ENCODE results near the gene CCNY. TPM values are rescaled to one million over a fixed set of nuclear protein-coding genes. Genes with fewer than 3 reads are reported as not detected.
A peak's percentile ranks its signal among the peaks of the same experiment; 100 is the strongest.

Gene CCNY
- total and polyA plus RNA-seq, 2 of the 13 experiments (the other 11 are each of a cell fraction or from before 2014, with no cell fraction given): 48.2 to 54.7 TPM

- TF ChIP-seq FUBP1 (CRISPR knock-in tag; IDR thresholded peaks at IDR 0.05; ENCODE audit: borderline replicate concordance) (no peak), ZC3H13 (CRISPR knock-in tag; IDR thresholded peaks at IDR 0.05) (no peak), HMG20A (CRISPR knock-in tag; IDR thresholded peaks at IDR 0.05; ENCODE audit: borderline replicate concordance) (peak; percentile 65; the same call in 1 of the 2 replicates), ZBTB43 (CRISPR knock-in tag; conservative IDR thresholded peaks at IDR 0.05) (peak; percentile 87), CHD4 (IDR thresholded peaks at IDR 0.05; ENCODE audit: borderline replicate concordance, low read length) (no peak), ZNF552 (CRISPR knock-in tag; IDR thresholded peaks at IDR 0.05; ENCODE audit: borderline replicate concordance) (no peak), MYPOP (CRISPR knock-in tag; IDR thresholded peaks at IDR 0.05) (no peak; the same call in 1 of the 2 replicates), ZNF331 (CRISPR knock-in tag; IDR thresholded peaks at IDR 0.05) (peak; percentile 60), SOX13 (IDR thresholded peaks at IDR 0.05) (no peak), SOX13 (CRISPR knock-in tag; conservative IDR thresholded peaks at IDR 0.05 in 1 of 2, IDR thresholded peaks at IDR 0.05 in 1 of 2) (peak in 1 of 2 experiments; percentile 82; a peak in 2 of 4 replicates), ELF1 (CRISPR knock-in tag; IDR thresholded peaks at IDR 0.05) (0 out of 2 replicates have a peak, but pooled peaks have one; percentile 23), JUND (CRISPR knock-in tag; IDR thresholded peaks at IDR 0.05) (no peak), ATF1 (CRISPR knock-in tag; IDR thresholded peaks at IDR 0.05) (peak; percentile 59; the same call in 1 of the 2 replicates), TCF12 (IDR thresholded peaks at IDR 0.05) (no peak), TCF12 (CRISPR knock-in tag; IDR thresholded peaks at IDR 0.05) (peak; percentile 66; the same call in 1 of the 2 replicates), ZNF329 (CRISPR knock-in tag; IDR thresholded peaks at IDR 0.05; ENCODE audit: low read depth) (no peak), MIER3 (CRISPR knock-in tag; IDR thresholded peaks at IDR 0.05; ENCODE audit: borderline replicate concordance) (peak; percentile 77; the same call in 1 of the 2 replicates), POLR2A (IDR thresholded peaks at IDR 0.05; ENCODE audit: insufficient read depth in 1 of 2, low read depth in 2 of 2, low read length in 2 of 2) (peak in 1 of 2 experiments; percentile 47; a peak in 1 of 4 replicates), ZFP41 (CRISPR knock-in tag; IDR thresholded peaks at IDR 0.05; ENCODE audit: borderline replicate concordance) (no peak), LCORL (IDR thresholded peaks at IDR 0.05) (no peak), LCORL (CRISPR knock-in tag; IDR thresholded peaks at IDR 0.05) (0 out of 2 replicates have a peak, but pooled peaks have one; percentile 17), BHLHE40 (IDR thresholded peaks at IDR 0.05; ENCODE audit: low read length) (0 out of 2 replicates have a peak, but pooled peaks have one; percentile 4), REST (IDR thresholded peaks at IDR 0.05; ENCODE audit: borderline replicate concordance in 1 of 2, low read depth in 1 of 2, low read length in 2 of 2) (peak in 1 of 2 experiments; percentile 46; a peak in 1 of 4 replicates), ZNF652 (CRISPR knock-in tag; IDR thresholded peaks at IDR 0.05; ENCODE audit: borderline replicate concordance, low read depth) (peak; percentile 41; the same call in 1 of the 2 replicates), POGZ (CRISPR knock-in tag; IDR thresholded peaks at IDR 0.05) (peak; percentile 95)
Observed at GRCh38 chr10:35364808-35365207, 28.5 kb downstream of the CCNY start (continued).

All from HepG2 (cell line).